Stomach (tissue), 9 donors: ENCODE data around the gene CYTH1. TPM values are rescaled to one million over a fixed set of nuclear protein-coding genes. Genes with fewer than 3 reads are reported as not detected.
"Not testable (repeated sequence)": the region's sequence is repeated elsewhere in the genome, so short reads cannot be mapped to it uniquely, and the experiment has no call there.

ENCODE experiments used
- DNase-seq, 2 donors: peaks; one replicate each; pipeline versions ENCODE4 v3.0.0 to v3.0.0-alpha.2; 2013 to 2019
- H3K27ac ChIP-seq, 5 donors: fragments of 200-600 bp in 4 of 5; sonication (generic) in 4 of 5; one replicate each; pipeline ENCODE4 v1.5.1; 2013 to 2019; ENCODE audit warnings: mild to moderate bottlenecking in 1 of 5, moderate library complexity in 1 of 5
- H3K27me3 ChIP-seq, 3 donors: fragments of 200-600 bp; sonication (generic); one replicate each; pipeline ENCODE4 v1.5.1; 2017 to 2019; ENCODE audit warnings: mixed run types in 1 of 3
- H3K36me3 ChIP-seq, 4 donors: fragments of 200-600 bp; sonication (generic); 1 replicate in 3 of 4; 2 replicates in 1 of 4; pipeline ENCODE4 v1.5.1; 2016 to 2019
- H3K4me1 ChIP-seq, 4 donors: fragments of 200-600 bp; sonication (generic); one replicate each; pipeline ENCODE4 v1.5.1; 2016 to 2019
- H3K4me3 ChIP-seq, 4 donors: fragments of 200-600 bp; sonication (generic) in 3 of 4; one replicate each; pipeline ENCODE4 v1.5.1; 2016 to 2019; ENCODE audit warnings: mild to moderate bottlenecking in 1 of 4
- H3K9me3 ChIP-seq, 4 donors: fragments of 200-600 bp; sonication (generic); one replicate each; pipeline ENCODE4 v1.5.1; 2016 to 2019
- CTCF ChIP-seq, 7 experiments: fragments of 450-650 bp in 4 of 7; fragments of 200-600 bp in 3 of 7; sonication (generic) in 3 of 7; IDR thresholded peaks; one replicate each; pipeline ENCODE4 v1.5.1; 2016 to 2019; ENCODE audit warnings: antibody characterized with exemption in 7 of 7, control low read depth in 2 of 7, mild to moderate bottlenecking in 1 of 7
- EP300 ChIP-seq: sonication (generic); formaldehyde crosslinking; IDR thresholded peaks from one replicate; pipeline ENCODE4 v1.6.1; 2017; ENCODE audit warnings: antibody characterized with exemption
- POLR2A ChIP-seq, 4 donors: fragments of 450-650 bp; IDR thresholded peaks; one replicate each; pipeline ENCODE4 v1.6.1; 2016; ENCODE audit warnings: antibody characterized with exemption in 4 of 4, control low read depth in 2 of 4, mild to moderate bottlenecking in 1 of 4, moderate library complexity in 1 of 4
- POLR2AphosphoS5 ChIP-seq, 3 donors: sonication (generic); formaldehyde crosslinking; IDR thresholded peaks; one replicate each; pipeline ENCODE4 v1.6.1; 2016; ENCODE audit warnings: antibody characterized with exemption in 3 of 3
- WGBS, 5 donors: extraction: QIAGEN DNeasy Blood & Tissue Kit in 3 of 5; methylation state at CpG; one replicate each; pipeline versions ENCODE4 v1.1.5 to v1.1.7; 2013 to 2018; 5-methylcytosine and 5-hydroxymethylcytosine counted together
- intact Hi-C: fragments of 100-400 bp; cut with DNase I; formaldehyde crosslinking; loops from one replicate; pipeline ENCODE4 v1.15.1; 2023; ENCODE audit warnings: low total_unique reads
- polyA plus RNA-seq, 3 donors: library from polyadenylated mRNA; stranded (reverse); fragments of 200-250 nt; gene quantifications; one replicate each; pipeline ENCODE4 v1.2.3, GENCODE V29; 2013
- total RNA-seq, 5 donors: library from RNA; depleted of rRNA; stranded (reverse); fragments of >200 nt; gene quantifications; one replicate each; pipeline versions ENCODE4 v1.1.0 to v1.2.3, GENCODE V29; 2014 to 2016
- donor health status: healthy with polysubstance abuse.
- donor health status: Bipolar disorder and iron deficiency.
- donor health status: healthy.

CYTH1 gene
- total and polyA plus RNA-seq, 8 donors: 29.6 to 137 (median 55.9) TPM

- DNase-seq: peak in 1 of 2 donors; percentile 68
- H3K27me3 ChIP-seq: no peaks in the 10 kb centered on the region
- no peaks in the 10 kb centered on the region for H3K9me3 ChIP-seq
- peak overlapping the region; percentile 69 to 97 (median 94) for H3K27ac ChIP-seq
- TF ChIP-seq EP300 (no peak), CTCF (IDR thresholded peaks at IDR 0.05) (peak in 1 of 7 experiments; percentile 8), POLR2AphosphoS5 (IDR thresholded peaks at IDR 0.05) (peak in 2 of 3 donors; percentile 54 to 71), POLR2A (IDR thresholded peaks at IDR 0.05) (peak in 1 of 4 donors; percentile 16)
- 21 to 34% (median 28%) methylated on average over 3 of the region's 3 CpGs for WGBS, 5 donors
- intact Hi-C loops: no loop called here
- H3K4me1 ChIP-seq: peaks cover 36 to 69% (median 52%) of the 10 kb centered on the region in 4 donors
- H3K4me3 ChIP-seq: peak overlapping the region in 3 of 4 donors; percentile 88 to 100 (median 95)
- H3K36me3 ChIP-seq: no peaks in the 10 kb centered on the region
Measured at GRCh38 chr17:78779850-78780249, 2.2 kb downstream of the CYTH1 start.

GRCh38 chr17:78779286-78779651 lies 2.8 kb downstream of the CYTH1 start:
- DNase-seq, H3K36me3 ChIP-seq, intact Hi-C loops, H3K27me3 ChIP-seq, H3K9me3 ChIP-seq: not testable (repeated sequence)
- H3K4me3 ChIP-seq: peak overlapping the region in 1 of 4 donors; percentile 88
- WGBS, 5 donors: 68 to 82% (median 75%) methylated on average over 5 of the region's 5 CpGs
- H3K27ac ChIP-seq: peak overlapping the region in 4 of 5 donors; percentile 91 to 97 (median 94)
- peaks cover 35 to 69% (median 51%) of the 10 kb centered on the region in 4 donors for H3K4me1 ChIP-seq

GRCh38 chr17:78777881-78778280 lies 4.2 kb downstream of the CYTH1 start:
- WGBS, 5 donors: 78 to 90% (median 88%) methylated on average over 4 of the region's 4 CpGs
- Histone ChIP-seq H3K27me3 (no peaks in the 10 kb centered on the region), H3K27ac (peak overlapping the region in 1 of 5 donors; percentile 91), H3K4me3 (no peak overlapping the region), H3K36me3 (no peaks in the 10 kb centered on the region), H3K4me1 (peaks cover 22 to 69% (median 41%) of the 10 kb centered on the region in 4 donors), H3K9me3 (no peaks in the 10 kb centered on the region)
- intact Hi-C loops: no loop called here
- DNase-seq: no peak
- TF ChIP-seq POLR2AphosphoS5 (IDR thresholded peaks at IDR 0.05): no peak
- no peak for TF ChIP-seq EP300
- no peak for TF ChIP-seq POLR2A (IDR thresholded peaks at IDR 0.05)
- no peak for TF ChIP-seq CTCF (IDR thresholded peaks at IDR 0.05)

- H3K4me1 ChIP-seq: peaks cover 11 to 75% (median 30%) of the 10 kb centered on the region in 4 donors
- peak overlapping the region; percentile 16 to 79 (median 62) for H3K27ac ChIP-seq
- no peaks in the 10 kb centered on the region for H3K27me3 ChIP-seq
- no peaks in the 10 kb centered on the region for H3K36me3 ChIP-seq
- intact Hi-C loops: no loop called here
- WGBS, 5 donors: 65 to 75% (median 71%) methylated on average over 12 of the region's 12 CpGs
- no peak for TF ChIP-seq POLR2A (IDR thresholded peaks at IDR 0.05)
- no peak for TF ChIP-seq EP300
- TF ChIP-seq CTCF (IDR thresholded peaks at IDR 0.05): no peak
- TF ChIP-seq POLR2AphosphoS5 (IDR thresholded peaks at IDR 0.05): no peak
- DNase-seq: no peak
- peak overlapping the region in 3 of 4 donors; percentile 4 to 10 (median 7) for H3K4me3 ChIP-seq
- no peaks in the 10 kb centered on the region for H3K9me3 ChIP-seq
Measured at GRCh38 chr17:78774956-78775571, 7.0 kb downstream of the CYTH1 start.

GRCh38 chr17:78774453-78774852 lies 7.6 kb downstream of the CYTH1 start:
- Histone ChIP-seq H3K27me3 (no peaks in the 10 kb centered on the region), H3K27ac (peak overlapping the region in 4 of 5 donors; percentile 41 to 79 (median 64)), H3K36me3 (no peaks in the 10 kb centered on the region), H3K9me3 (no peaks in the 10 kb centered on the region), H3K4me1 (peaks cover 7 to 74% (median 24%) of the 10 kb centered on the region in 4 donors), H3K4me3 (peak overlapping the region in 1 of 4 donors; percentile 10)
- 50 to 75% (median 70%) methylated on average over 2 of the region's 2 CpGs for WGBS, 5 donors
- no peak for DNase-seq
- intact Hi-C loops: no loop called here
- TF ChIP-seq POLR2AphosphoS5 (IDR thresholded peaks at IDR 0.05) (no peak), CTCF (IDR thresholded peaks at IDR 0.05) (no peak)
